Right renal pelvis (tissue), 4 donors: ENCODE results near the gene KIF26A. TPM values are rescaled to one million over a fixed set of nuclear protein-coding genes. Genes with fewer than 3 reads are reported as not detected.

Experiments used
- DNase-seq, 4 donors: peaks; one replicate each; pipeline ENCODE4 v3.0.0-alpha.2; 2013; ENCODE audit warnings: low read depth in 4 of 4, low spot score in 3 of 4, missing footprints in 1 of 4
- polyA plus RNA-seq, 4 donors: library from polyadenylated mRNA; unstranded; fragments of 120-200 nt; gene quantifications; one replicate each; pipeline ENCODE4 v1.2.1, GENCODE V29; 2013; ENCODE audit not compliant: insufficient read length in 4 of 4

KIF26A gene
- polyA plus RNA-seq, 4 donors, result 9.6 to 15.4 (median 10.5) TPM

DNA sequence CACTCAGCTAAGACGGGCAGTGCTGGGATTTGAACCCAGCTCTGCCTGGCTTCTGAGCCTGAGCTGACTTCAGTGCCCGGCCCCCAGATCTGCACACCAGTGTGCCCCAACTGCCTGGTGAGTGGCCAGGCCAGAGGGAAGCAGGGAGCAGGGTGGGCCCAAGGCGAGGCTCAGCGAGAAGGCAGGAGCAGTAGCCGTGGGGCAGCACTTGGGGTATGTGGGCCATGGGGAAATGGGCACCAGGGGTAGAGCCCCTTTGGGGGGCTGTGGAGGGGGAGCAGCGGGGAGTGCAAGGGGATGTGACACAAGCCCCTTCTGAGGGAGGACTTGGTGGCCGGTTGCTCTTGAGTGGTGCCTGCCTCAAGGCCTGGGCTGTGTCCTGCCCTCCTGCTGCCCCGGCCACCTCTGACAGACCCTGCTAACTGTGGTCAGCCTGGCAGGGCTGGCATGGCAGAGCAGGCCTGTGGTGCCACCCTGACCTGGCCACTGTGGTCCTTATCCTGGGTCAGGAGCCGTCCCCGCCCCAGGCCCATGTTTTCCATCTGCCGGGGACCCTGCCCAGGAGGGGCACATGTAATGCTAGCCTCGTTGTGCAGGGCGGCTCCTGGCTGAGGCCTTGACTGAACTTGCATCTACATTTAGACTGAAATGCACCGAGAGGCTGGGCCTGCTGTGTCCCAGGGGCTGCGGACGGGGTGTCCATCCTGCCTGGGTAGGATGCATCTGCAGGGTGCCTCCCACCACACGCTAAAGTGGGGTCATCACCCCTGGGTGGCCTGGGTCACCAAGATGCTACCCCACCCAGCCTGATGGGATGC, 90.5 kb downstream of the KIF26A start:
- no peak for DNase-seq

DNA sequence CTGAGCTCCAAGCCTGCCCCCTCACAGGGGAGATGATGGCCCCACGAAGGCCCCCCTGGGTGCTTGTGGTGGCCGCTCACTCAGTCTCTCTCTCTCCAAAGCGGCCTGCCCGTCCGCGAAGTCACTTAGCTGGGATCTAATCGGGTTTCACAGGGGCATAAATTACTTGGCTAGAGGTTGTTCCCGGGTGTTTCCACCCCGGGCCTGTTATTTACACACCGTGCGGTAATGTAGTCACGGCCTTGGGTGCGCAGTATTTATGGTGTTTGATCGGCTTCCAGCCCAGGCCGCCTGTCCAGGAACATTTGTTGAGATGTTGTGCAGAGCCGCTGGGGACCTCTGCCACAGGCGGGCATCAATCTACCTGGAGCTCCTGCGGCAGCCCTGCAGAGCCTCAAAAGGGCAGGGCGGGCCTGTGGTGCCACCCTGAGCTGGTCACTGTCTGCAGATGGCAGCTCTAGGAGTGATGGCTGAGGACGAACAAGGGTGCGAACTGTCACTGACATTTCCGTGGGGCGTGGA, 91.2 kb downstream of the KIF26A start:
- DNase-seq, result no peak

DNA sequence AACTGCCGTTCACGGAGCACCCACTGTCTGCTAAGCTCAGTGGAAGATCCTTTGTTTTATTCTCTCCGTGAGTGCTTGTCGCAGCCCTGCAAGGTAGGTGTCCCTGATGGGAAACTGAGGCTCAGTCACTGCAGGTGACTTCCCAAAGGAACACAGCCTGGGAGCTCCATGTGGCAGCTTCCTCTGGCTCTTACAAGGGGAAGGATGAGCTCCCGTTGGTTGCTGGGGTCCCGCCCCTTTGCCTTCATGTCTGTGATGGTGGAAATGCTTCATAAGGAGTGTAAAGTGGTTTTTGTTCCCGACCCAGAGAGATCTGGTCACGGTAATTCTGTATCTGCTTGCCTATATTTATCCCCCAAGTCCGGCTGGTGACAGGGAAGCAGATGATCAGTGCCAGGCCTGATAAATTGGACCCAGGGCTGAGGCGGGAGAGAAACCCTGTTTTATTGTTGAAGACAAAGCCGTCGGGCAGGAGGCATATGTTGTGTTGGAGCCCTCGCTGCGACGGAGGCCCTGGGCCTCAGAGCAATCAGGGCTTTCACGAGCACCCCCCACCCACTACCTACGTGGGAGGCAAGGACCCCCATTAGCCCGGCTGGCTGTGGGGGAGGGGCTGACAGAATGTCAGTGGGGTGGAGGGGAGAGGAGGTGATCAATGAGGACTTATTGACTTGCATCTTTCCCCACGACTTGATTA, 91.9 kb downstream of the KIF26A start:
- DNase-seq, result no peak

Other genes starting within 250 kb of the KIF26A start
- gene TDRD9, start 210.1 kb upstream of the KIF26A start, polyA plus RNA-seq, result 1 to 10 TPM; 1.5 to 5.1 (median 3.6) TPM
- gene RD3L, start 196.1 kb upstream of the KIF26A start, polyA plus RNA-seq, result under 1 TPM in 2 of 4 donors, not detected in 2; 0.04 to 0.17 TPM
- 10 to 100 TPM; 12.3 to 20.2 (median 16.5) TPM for gene ASPG, start 52.9 kb upstream of the KIF26A start, polyA plus RNA-seq